COLO829 (cell line): ENCODE results near the gene DDIT3.
A peak's percentile ranks its signal among the peaks of the same experiment; 100 is the strongest.

Source experiments
- DNase-seq: peaks from one replicate; pipeline ENCODE4 v3.0.0; 2012; ENCODE audit warnings: low spot score

Gene DDIT3

GRCh38 chr12:57547288-57548012 is 27.1 kb upstream of the DDIT3 start:
- DNase-seq = no peak

GRCh38 chr12:57546438-57547287 is 26.3 kb upstream of the DDIT3 start, which contains the start of gene DCTN2:
DCTN2 (minus strand) TSS chr12:57547192; CDS start chr12:57547063, 129 bp downstream.
- peak; percentile 99 for DNase-seq

GRCh38 chr12:57545809-57546437 is 25.6 kb upstream of the DDIT3 start:
- no peak for DNase-seq

- DNase-seq = no peak
Measured at GRCh38 chr12:57543581-57543980, 23.3 kb upstream of the DDIT3 start.

- no peak for DNase-seq
Measured at GRCh38 chr12:57541717-57542116, 21.4 kb upstream of the DDIT3 start.

GRCh38 chr12:57541001-57541400 is 20.7 kb upstream of the DDIT3 start:
- no peak for DNase-seq

GRCh38 chr12:57539134-57539768 is 18.9 kb upstream of the DDIT3 start:
- DNase-seq = no peak

GRCh38 chr12:57536597-57536942 is 16.3 kb upstream of the DDIT3 start:
- DNase-seq = no peak

GRCh38 chr12:57535764-57536596 is 15.7 kb upstream of the DDIT3 start:
- DNase-seq = no peak

- DNase-seq = no peak
Measured at GRCh38 chr12:57534991-57535543, 14.8 kb upstream of the DDIT3 start.

- DNase-seq = no peak
Measured at GRCh38 chr12:57534250-57534649, 13.9 kb upstream of the DDIT3 start.

GRCh38 chr12:57533108-57533507 is 12.8 kb upstream of the DDIT3 start:
- no peak for DNase-seq

GRCh38 chr12:57531836-57532235 is 11.5 kb upstream of the DDIT3 start:
- DNase-seq = no peak

GRCh38 chr12:57530396-57531142 is 10.3 kb upstream of the DDIT3 start:
- DNase-seq = no peak

GRCh38 chr12:57529831-57530230 is 9.5 kb upstream of the DDIT3 start:
- no peak for DNase-seq

GRCh38 chr12:57528831-57529555 is 8.7 kb upstream of the DDIT3 start:
- DNase-seq = no peak

GRCh38 chr12:57528176-57528575 is 7.9 kb upstream of the DDIT3 start:
- DNase-seq = no peak

GRCh38 chr12:57527184-57527583 is 6.9 kb upstream of the DDIT3 start:
- no peak for DNase-seq

- no peak for DNase-seq
Measured at GRCh38 chr12:57526477-57527126, 6.3 kb upstream of the DDIT3 start.
